Measurements from ENCODE around the gene KRTAP10-2. TPM values are rescaled to one million over a fixed set of nuclear protein-coding genes. Genes with fewer than 3 reads are reported as not detected.
A peak's percentile ranks its signal among the peaks of the same experiment; 100 is the strongest.

KRTAP10-2 gene
- total and polyA plus RNA-seq, 2 of the 4 experiments (the other 2 are of a cell fraction): not detected

DNA sequence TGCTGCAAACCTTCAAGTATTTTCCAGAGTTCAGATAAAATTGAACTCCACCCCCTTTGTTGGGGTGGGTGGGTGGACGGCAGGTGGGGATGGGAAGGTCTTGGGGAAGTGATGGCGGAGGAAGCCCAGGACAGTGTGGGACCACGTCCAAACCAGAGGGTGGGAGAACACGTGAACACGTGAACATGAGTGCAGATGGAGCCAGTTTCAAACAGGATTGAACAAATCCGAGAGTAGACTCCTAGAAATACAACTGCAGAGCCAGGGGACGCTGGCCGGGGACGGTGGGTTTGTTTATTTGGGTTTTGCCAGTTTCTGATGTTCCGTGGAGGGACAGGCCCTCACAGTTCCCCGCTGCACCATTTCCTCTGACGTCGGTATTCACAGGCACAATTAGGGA lies 2.9 kb downstream of the KRTAP10-2 start:
- no peaks in the 10 kb centered on the region for H4K20me1 ChIP-seq (ENCODE audit: insufficient read depth, low read length)
- H4K91ac ChIP-seq (ENCODE audit: insufficient read depth, low read depth, low read length): no peak overlapping the region
- H3K9me3 ChIP-seq (ENCODE audit: control insufficient read depth, insufficient read depth, low read length): peaks cover 2% of the 10 kb centered on the region
- H2BK15ac ChIP-seq (ENCODE audit: low read depth, low read length): no peak overlapping the region
- CTCF ChIA-PET: no interaction called here
- H2AFZ ChIP-seq (replicated peaks; ENCODE audit: low read length, poor library complexity): peak overlapping the region; percentile 63
- TF ChIP-seq ELK1 (IDR thresholded peaks at IDR 0.05; ENCODE audit: borderline replicate concordance, low read depth, low read length): no peak
- TF ChIP-seq RFX5 (IDR thresholded peaks at IDR 0.05; ENCODE audit: low read depth, low read length): no peak
- TF ChIP-seq POLR2A (IDR thresholded peaks at IDR 0.05; ENCODE audit: low read depth, low read length): no peak
- TF ChIP-seq MAZ (IDR thresholded peaks at IDR 0.05; ENCODE audit: borderline replicate concordance, low read depth, low read length): no peak
- no peak for TF ChIP-seq CHD1 (IDR thresholded peaks at IDR 0.05; ENCODE audit: low read depth, low read length)
- TF ChIP-seq SMC3 (IDR thresholded peaks at IDR 0.05; ENCODE audit: low read depth, low read length): no peak
- no peak for TF ChIP-seq MAFK (IDR thresholded peaks at IDR 0.05; ENCODE audit: low read depth, low read length)
- no peak for TF ChIP-seq FOS (IDR thresholded peaks at IDR 0.05; ENCODE audit: low read depth, low read length)
- TF ChIP-seq RAD21 (IDR thresholded peaks at IDR 0.05; ENCODE audit: low read length): no peak
- TF ChIP-seq, protein P1, sequence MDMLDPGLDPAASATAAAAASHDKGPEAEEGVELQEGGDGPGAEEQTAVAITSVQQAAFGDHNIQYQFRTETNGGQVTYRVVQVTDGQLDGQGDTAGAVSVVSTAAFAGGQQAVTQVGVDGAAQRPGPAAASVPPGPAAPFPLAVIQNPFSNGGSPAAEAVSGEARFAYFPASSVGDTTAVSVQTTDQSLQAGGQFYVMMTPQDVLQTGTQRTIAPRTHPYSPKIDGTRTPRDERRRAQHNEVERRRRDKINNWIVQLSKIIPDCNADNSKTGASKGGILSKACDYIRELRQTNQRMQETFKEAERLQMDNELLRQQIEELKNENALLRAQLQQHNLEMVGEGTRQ (IDR thresholded peaks at IDR 0.05; ENCODE audit: low read depth, low read length): no peak
- TF ChIP-seq NFE2L2 (IDR thresholded peaks at IDR 0.05; ENCODE audit: low read depth, low read length): no peak
- no peak for TF ChIP-seq MXI1 (IDR thresholded peaks at IDR 0.05; ENCODE audit: borderline replicate concordance, low read depth, low read length)
- TF ChIP-seq, protein P2, sequence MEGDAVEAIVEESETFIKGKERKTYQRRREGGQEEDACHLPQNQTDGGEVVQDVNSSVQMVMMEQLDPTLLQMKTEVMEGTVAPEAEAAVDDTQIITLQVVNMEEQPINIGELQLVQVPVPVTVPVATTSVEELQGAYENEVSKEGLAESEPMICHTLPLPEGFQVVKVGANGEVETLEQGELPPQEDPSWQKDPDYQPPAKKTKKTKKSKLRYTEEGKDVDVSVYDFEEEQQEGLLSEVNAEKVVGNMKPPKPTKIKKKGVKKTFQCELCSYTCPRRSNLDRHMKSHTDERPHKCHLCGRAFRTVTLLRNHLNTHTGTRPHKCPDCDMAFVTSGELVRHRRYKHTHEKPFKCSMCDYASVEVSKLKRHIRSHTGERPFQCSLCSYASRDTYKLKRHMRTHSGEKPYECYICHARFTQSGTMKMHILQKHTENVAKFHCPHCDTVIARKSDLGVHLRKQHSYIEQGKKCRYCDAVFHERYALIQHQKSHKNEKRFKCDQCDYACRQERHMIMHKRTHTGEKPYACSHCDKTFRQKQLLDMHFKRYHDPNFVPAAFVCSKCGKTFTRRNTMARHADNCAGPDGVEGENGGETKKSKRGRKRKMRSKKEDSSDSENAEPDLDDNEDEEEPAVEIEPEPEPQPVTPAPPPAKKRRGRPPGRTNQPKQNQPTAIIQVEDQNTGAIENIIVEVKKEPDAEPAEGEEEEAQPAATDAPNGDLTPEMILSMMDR (conservative IDR thresholded peaks at IDR 0.05; ENCODE audit: low read depth, low read length): no peak
- no peak for TF ChIP-seq RCOR1 (IDR thresholded peaks at IDR 0.05; ENCODE audit: insufficient replicate concordance, low read length)
- H3K4me1 ChIP-seq (ENCODE audit: control insufficient read depth, insufficient read depth, low read length): no peaks in the 10 kb centered on the region
- H3K79me1 ChIP-seq (ENCODE audit: low read depth in 1 of 2, low read length in 2 of 2): no peaks in the 10 kb centered on the region
- no peak overlapping the region for H3K4me3 ChIP-seq (ENCODE audit: insufficient read depth, low read depth, low read length)
- H2BK120ac ChIP-seq (ENCODE audit: low read depth, low read length): no peak overlapping the region
- no peak overlapping the region for H2BK20ac ChIP-seq (ENCODE audit: low read depth, low read length)
- H3K27ac ChIP-seq (ENCODE audit: insufficient read depth, low read length): no peak overlapping the region
- no peak overlapping the region for H4K8ac ChIP-seq (ENCODE audit: low read depth in 2 of 2, low read length in 2 of 2)
- ATAC-seq (ENCODE audit: low read depth) (no peak), DNase-seq (no peak)
- no peak overlapping the region for H3K9ac ChIP-seq (ENCODE audit: low read depth, low read length)
- H4K5ac ChIP-seq (ENCODE audit: low read depth, low read length): no peak overlapping the region
- POLR2A ChIA-PET (ENCODE audit: unreplicated experiment): no interaction called here
- in situ Hi-C loops (cut with MboI; ENCODE audit: low sequenced_read_pairs): no loop called here
- H3K23ac ChIP-seq (ENCODE audit: low read depth, low read length): no peak overlapping the region
- H3K4ac ChIP-seq (ENCODE audit: low read depth, low read length): no peak overlapping the region
- no peaks in the 10 kb centered on the region for H3K36me3 ChIP-seq (ENCODE audit: control insufficient read depth, insufficient read depth, low read length)
- H3K18ac ChIP-seq (ENCODE audit: low read depth, low read length): no peak overlapping the region
- BruUV-seq (replicated peaks): no TSS peak
- no peaks in the 10 kb centered on the region for H3K9me1 ChIP-seq (ENCODE audit: insufficient read depth, low read length)
- intact Hi-C loops (cut with micrococcal nuclease): no loop called here
- H2AK5ac ChIP-seq (ENCODE audit: low read depth, low read length): no peak overlapping the region
- H2BK5ac ChIP-seq (ENCODE audit: low read depth, low read length, poor library complexity, severe bottlenecking): no peak overlapping the region
- no peak overlapping the region for H3K4me2 ChIP-seq (ENCODE audit: low read depth, low read length)
- no peak overlapping the region for H3K56ac ChIP-seq (ENCODE audit: extremely low read depth, insufficient read depth, low read length)
- no peak overlapping the region for H3K14ac ChIP-seq (replicated peaks; ENCODE audit: low read depth, low read length)
- peaks cover 12% of the 10 kb centered on the region for H3K27me3 ChIP-seq (ENCODE audit: control insufficient read depth, insufficient read depth, low read length)
- no peak overlapping the region for H2AK9ac ChIP-seq (replicated peaks; ENCODE audit: low read depth, low read length, poor library complexity)
- 21% methylated on average over 6 of the region's 13 CpGs; no CpG with 5 or more reads in 1 of the 2 experiments for WGBS, 2 experiments (ENCODE audit: extremely low coverage in 2 of 2, insufficient read length in 1 of 2)
- dilution Hi-C loops (cut with HindIII; ENCODE audit: low sequenced_read_pairs, unreplicated experiment): no loop called here

Measured in IMR-90 (cell line).